ACC112 (cell line): Measurements from ENCODE around the gene PRKN.

ENCODE experiments used
- H2AFZ ChIP-seq: fragments of 200-600 bp; sonication (generic); one replicate; pipeline ENCODE4 v1.6.0; 2017; ENCODE audit warnings: antibody characterized with exemption, low read length; ENCODE audit not compliant: unreplicated experiment
- H3K27ac ChIP-seq: fragments of 200-600 bp; sonication (generic); 2 replicates; pipeline ENCODE4 v1.5.1; 2014; ENCODE audit warnings: low read depth, mild to moderate bottlenecking, antibody characterized with exemption, low read length, moderate library complexity
- H3K27me3 ChIP-seq: fragments of 200-600 bp; sonication (generic); 2 replicates; pipeline ENCODE4 v1.6.1; 2014; ENCODE audit warnings: mild to moderate bottlenecking, antibody characterized with exemption, low read length, moderate library complexity, mixed read lengths; ENCODE audit not compliant: insufficient read depth
- H3K36me3 ChIP-seq: fragments of 200-600 bp; sonication (generic); 2 replicates; pipeline ENCODE4 v1.6.1; 2016; ENCODE audit warnings: mild to moderate bottlenecking, antibody characterized with exemption, low read length, moderate library complexity, mixed read lengths; ENCODE audit not compliant: insufficient read depth
- H3K4me1 ChIP-seq: fragments of 200-600 bp; sonication (generic); one replicate; pipeline ENCODE4 v1.6.1; 2016; ENCODE audit warnings: low read length, mixed read lengths; ENCODE audit not compliant: insufficient read depth, unreplicated experiment, control insufficient read depth
- H3K4me3 ChIP-seq: fragments of 200-600 bp; sonication (generic); 2 replicates; pipeline ENCODE4 v1.5.1; 2014; ENCODE audit warnings: mild to moderate bottlenecking, low read depth, low read length
- H3K79me2 ChIP-seq: fragments of 200-600 bp; sonication (generic); one replicate; pipeline ENCODE4 v1.6.0; 2016; ENCODE audit warnings: low read length; ENCODE audit not compliant: control insufficient read depth, unreplicated experiment, insufficient read depth

PRKN gene

DNA sequence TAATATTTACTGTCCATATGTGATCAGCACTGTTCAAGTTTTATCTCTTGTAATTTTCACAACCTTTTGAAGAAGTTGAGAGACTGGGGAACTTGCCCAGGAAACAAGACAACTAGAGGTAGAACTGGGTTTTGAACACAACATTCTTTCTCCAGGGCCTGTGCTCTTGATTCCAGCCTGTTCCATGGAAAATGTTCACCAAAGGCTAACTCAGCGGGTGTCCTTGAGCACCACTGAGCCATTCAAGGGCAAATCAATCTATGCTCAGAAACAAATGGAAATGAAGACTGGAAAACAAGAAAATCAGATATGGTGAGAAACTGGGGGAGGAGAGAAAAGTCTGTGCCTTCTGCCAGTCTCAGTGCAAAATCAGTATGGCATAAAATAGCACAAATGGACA is 771.5 kb downstream of the PRKN start:
- H3K4me3 ChIP-seq = no peak overlapping the region
- H2AFZ ChIP-seq = no peak overlapping the region
- H3K27ac ChIP-seq = no peak overlapping the region
- H3K79me2 ChIP-seq = no peaks in the 10 kb centered on the region
- no peaks in the 10 kb centered on the region for H3K36me3 ChIP-seq
- no peaks in the 10 kb centered on the region for H3K4me1 ChIP-seq
- no peaks in the 10 kb centered on the region for H3K27me3 ChIP-seq

DNA sequence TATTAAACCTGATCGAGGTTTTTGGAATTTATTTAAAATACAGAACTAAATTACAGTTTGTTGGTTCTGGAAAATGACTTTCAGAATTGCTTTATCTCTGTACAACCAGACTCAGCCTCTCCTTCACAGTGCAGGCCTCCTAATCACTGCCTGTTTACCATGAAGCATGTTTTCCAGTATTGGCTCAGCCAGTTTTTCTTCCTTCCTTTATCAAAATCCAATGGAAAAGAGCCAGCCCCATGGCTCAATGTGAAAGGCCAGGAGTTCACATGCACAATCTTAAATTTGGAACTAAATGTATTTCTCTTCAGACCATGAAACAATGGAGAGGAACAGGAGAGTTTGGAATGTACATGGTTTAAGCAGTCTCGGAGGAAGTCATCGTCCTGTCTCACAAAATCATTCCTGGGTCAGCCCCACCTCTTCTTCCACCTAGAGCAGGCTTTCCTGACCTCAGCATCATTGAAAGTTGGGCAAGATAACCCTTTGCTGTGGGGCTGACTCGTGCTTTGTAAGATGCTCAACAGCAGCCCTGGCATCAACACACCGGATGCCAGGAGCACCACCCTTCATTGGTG is 772.8 kb downstream of the PRKN start:
- no peak overlapping the region for H2AFZ ChIP-seq
- no peaks in the 10 kb centered on the region for H3K36me3 ChIP-seq
- no peaks in the 10 kb centered on the region for H3K4me1 ChIP-seq
- no peak overlapping the region for H3K27ac ChIP-seq
- no peak overlapping the region for H3K4me3 ChIP-seq
- H3K79me2 ChIP-seq = no peaks in the 10 kb centered on the region
- no peaks in the 10 kb centered on the region for H3K27me3 ChIP-seq

DNA sequence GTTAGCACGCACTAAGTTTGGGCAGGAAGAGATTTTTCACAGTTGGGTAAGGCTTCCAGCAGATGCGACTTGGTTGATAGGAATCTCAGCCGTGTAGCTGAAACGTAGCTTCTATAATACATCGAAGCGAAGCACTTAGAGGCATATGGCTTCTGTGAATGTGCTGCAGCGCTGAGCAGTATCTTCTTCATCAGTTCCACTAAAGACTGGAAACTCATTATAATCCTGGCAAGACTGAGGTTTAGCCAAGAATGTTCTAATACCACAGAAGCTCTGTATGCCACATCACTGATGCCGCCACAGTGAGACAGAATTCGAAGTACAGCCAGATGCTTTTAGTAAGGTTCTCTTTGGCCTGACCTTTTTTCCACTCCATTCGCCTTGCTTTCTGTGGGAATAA is 773.5 kb downstream of the PRKN start:
- no peaks in the 10 kb centered on the region for H3K27me3 ChIP-seq
- H3K27ac ChIP-seq = no peak overlapping the region
- H3K4me3 ChIP-seq = no peak overlapping the region
- H3K79me2 ChIP-seq = no peaks in the 10 kb centered on the region
- H2AFZ ChIP-seq = no peak overlapping the region
- H3K4me1 ChIP-seq = no peaks in the 10 kb centered on the region
- H3K36me3 ChIP-seq = no peaks in the 10 kb centered on the region

DNA sequence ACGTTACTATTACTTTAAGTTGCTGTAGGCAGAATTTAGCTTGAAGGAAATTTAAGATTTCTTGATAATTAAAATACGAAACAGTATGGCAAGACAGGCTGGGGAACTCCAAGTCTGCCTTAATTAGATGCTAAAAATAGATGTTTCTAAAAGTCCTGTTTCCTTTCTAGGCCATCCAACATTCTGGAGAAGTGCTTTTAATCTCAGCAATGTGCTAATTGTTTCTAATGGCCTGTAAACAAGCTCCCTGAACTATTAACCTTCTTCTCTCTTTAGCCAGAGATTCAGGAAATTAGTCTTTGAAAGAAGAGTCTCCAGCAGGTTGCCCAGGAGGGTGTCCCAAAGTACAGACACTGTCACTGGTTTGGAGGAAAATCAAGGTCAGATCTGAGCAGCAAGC is 776.4 kb downstream of the PRKN start:
- H3K79me2 ChIP-seq = no peaks in the 10 kb centered on the region
- H3K27ac ChIP-seq = no peak overlapping the region
- H3K36me3 ChIP-seq = no peaks in the 10 kb centered on the region
- H3K27me3 ChIP-seq = no peaks in the 10 kb centered on the region
- no peaks in the 10 kb centered on the region for H3K4me1 ChIP-seq
- no peak overlapping the region for H2AFZ ChIP-seq
- no peak overlapping the region for H3K4me3 ChIP-seq

DNA sequence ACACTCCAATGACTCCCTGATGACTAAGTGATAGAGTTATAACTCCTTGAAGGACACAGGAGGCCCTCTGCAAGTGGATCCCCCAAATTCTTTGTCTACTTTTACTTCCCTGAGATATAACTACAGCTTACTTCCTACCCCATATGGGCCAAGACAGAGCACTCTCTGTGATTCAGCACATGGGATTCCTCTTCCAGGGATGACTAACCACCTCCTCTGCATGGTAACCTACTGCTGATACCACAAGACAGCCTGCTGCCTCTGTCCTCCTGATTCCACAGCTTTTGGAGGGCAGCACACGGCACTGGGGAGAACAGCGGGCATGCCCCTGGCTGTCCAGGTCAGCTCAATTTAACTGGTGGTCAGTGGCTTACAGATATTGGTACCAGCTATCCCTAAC is 778.0 kb downstream of the PRKN start:
- no peak overlapping the region for H3K4me3 ChIP-seq
- no peak overlapping the region for H3K27ac ChIP-seq
- H3K27me3 ChIP-seq = no peaks in the 10 kb centered on the region
- H3K79me2 ChIP-seq = no peaks in the 10 kb centered on the region
- H3K4me1 ChIP-seq = no peaks in the 10 kb centered on the region
- H2AFZ ChIP-seq = no peak overlapping the region
- no peaks in the 10 kb centered on the region for H3K36me3 ChIP-seq

DNA sequence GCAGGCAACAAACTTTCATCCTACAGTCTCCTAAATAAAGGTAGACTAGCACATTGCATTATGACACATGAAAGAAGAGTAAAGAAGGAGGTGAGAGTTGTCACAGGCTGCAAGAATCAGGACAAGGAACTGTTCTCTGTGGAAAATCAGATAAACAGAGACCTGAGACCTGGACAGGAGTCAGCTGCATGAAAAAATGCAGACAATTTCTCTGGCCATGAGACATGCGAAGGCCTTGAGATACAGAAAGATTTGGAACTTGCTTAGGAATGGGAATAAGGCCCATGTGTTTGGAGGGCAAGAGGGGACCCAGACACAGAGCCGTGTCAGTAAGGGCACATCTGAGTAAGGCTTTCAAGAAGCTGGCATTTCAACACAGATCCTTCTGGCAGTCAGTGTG is 779.1 kb downstream of the PRKN start:
- Histone ChIP-seq H2AFZ (no peak overlapping the region), H3K36me3 (no peaks in the 10 kb centered on the region), H3K79me2 (no peaks in the 10 kb centered on the region), H3K27me3 (no peaks in the 10 kb centered on the region), H3K4me1 (no peaks in the 10 kb centered on the region), H3K4me3 (no peak overlapping the region), H3K27ac (no peak overlapping the region)

DNA sequence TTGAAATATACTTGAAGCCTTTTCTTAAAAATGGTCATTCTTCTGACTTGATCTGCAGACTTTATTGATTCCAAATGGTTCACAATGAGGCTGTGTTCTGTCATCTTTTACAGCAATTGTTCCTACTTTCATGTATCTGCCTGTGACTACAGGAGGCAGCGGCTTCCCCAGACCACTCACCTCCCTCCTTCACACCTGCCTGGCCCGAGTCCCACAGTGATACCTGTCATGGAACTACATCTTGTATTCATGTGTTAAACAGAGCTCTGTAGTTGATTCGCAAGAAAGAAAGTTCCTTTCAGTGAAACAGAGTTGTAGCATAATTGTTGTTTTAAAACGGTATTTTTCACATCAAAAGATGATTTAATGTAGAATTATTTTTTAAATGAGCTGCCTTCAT is 780.2 kb downstream of the PRKN start:
- H3K79me2 ChIP-seq = no peaks in the 10 kb centered on the region
- no peaks in the 10 kb centered on the region for H3K27me3 ChIP-seq
- H3K4me1 ChIP-seq = no peaks in the 10 kb centered on the region
- H3K27ac ChIP-seq = no peak overlapping the region
- H2AFZ ChIP-seq = no peak overlapping the region
- no peak overlapping the region for H3K4me3 ChIP-seq
- no peaks in the 10 kb centered on the region for H3K36me3 ChIP-seq

DNA sequence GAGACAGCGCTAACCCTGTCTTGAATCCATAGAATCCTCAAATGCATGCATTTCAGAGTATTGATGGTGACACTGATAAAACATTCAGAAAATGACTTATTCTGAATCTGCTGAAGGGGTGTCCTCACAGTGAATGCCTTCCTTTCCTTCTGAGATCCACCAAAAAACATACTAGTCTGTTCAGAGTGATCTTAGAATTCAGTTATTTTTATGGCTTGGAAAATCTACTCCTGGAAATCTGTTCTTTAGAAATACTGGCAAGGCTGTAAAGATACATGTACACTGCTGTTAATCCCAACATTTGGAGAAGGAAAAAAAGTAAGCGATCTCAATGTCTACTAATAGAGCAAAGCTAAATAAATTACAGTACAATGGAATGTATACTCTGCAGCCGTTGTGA is 781.1 kb downstream of the PRKN start:
- Histone ChIP-seq H3K36me3 (no peaks in the 10 kb centered on the region), H3K27me3 (no peaks in the 10 kb centered on the region), H3K79me2 (no peaks in the 10 kb centered on the region), H2AFZ (no peak overlapping the region), H3K4me1 (no peaks in the 10 kb centered on the region), H3K4me3 (no peak overlapping the region), H3K27ac (no peak overlapping the region)

DNA sequence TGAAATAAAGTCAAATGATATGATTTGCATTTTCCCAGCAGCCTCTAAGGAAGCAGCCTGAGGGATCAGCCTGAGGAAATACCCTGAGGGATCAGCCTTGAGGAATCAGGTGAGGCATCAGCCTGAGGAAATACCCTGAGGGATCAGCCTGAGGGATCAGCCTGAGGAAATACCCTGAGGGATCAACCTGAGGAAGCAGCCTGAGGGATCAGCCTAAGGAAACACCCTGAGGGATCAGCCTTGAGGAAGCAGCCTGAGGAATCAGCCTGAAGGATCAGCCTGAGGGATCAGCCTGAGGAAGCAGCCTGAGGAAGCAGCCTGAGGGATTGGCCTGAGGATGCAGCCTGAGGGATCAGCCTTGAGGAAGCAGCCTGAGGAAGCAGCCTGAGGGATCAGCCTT is 784.0 kb downstream of the PRKN start:
- H3K27ac ChIP-seq = no peak overlapping the region
- H3K4me1 ChIP-seq = no peaks in the 10 kb centered on the region
- H3K27me3 ChIP-seq = no peaks in the 10 kb centered on the region
- no peak overlapping the region for H3K4me3 ChIP-seq
- no peak overlapping the region for H2AFZ ChIP-seq
- H3K79me2 ChIP-seq = no peaks in the 10 kb centered on the region
- no peaks in the 10 kb centered on the region for H3K36me3 ChIP-seq

DNA sequence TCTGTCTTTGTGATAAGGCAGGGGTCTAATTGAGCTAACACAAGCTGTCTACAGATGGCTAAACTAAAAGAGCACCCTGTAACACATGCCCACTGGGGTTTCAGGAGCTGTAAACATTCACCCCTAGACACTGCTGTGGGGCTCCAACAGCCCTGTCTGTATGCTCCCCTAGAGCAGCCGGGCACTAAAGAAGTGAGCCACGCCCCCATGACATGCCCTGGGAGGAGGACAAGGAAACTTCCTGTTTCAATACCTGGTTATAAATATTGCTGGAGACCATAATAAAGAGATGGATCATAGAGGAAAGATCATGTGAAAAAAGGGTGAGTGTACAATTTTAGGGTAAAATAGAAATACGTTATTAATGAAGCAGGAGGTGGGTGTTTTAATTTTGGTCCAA is 786.0 kb downstream of the PRKN start:
- Histone ChIP-seq H2AFZ (no peak overlapping the region), H3K4me3 (no peak overlapping the region), H3K79me2 (no peaks in the 10 kb centered on the region), H3K27ac (no peak overlapping the region), H3K36me3 (no peaks in the 10 kb centered on the region), H3K27me3 (no peaks in the 10 kb centered on the region), H3K4me1 (no peaks in the 10 kb centered on the region)

DNA sequence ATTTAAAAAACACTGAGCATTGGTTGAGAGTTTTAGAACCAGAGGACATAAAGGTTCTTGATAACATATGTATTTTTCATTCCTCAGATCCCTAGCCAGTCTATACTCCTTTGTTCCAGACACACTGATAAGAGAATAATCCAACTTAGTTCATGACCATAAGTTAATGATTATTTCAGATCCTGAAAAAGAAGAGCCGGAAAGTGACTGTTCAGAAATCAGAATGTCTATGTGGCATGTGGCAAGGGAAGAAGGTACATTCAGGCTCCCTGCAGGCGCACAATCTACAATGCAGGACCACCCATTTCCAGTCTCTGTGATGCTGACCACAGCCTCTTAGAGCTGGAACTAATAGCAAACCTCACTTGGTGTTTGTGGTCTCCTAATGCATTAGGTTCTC is 787.0 kb downstream of the PRKN start:
- Histone ChIP-seq H3K27me3 (no peaks in the 10 kb centered on the region), H3K4me1 (no peaks in the 10 kb centered on the region), H3K79me2 (no peaks in the 10 kb centered on the region), H3K36me3 (no peaks in the 10 kb centered on the region), H3K27ac (no peak overlapping the region), H2AFZ (no peak overlapping the region), H3K4me3 (no peak overlapping the region)
